Measurements from ENCODE around the gene NACC1.

GRCh38 chr19:13154911-13155471 lies 36.9 kb downstream of the NACC1 start:
- TF ChIP-seq EZH2 (IDR thresholded peaks at IDR 0.05) (no peak), POLR2AphosphoS5 (IDR thresholded peaks at IDR 0.05; ENCODE audit: borderline replicate concordance, low read depth, low read length) (no peak), FOXP2 (optimal IDR thresholded peaks at IDR 0.05; ENCODE audit: control extremely low read depth, extremely low read length, insufficient read depth) (no peak)
